HG02763 (cell line): ENCODE results near the gene OR6Y1.

Experiments used
- ATAC-seq: cut with Tn5 transposase; IDR thresholded peaks from one replicate; pipeline ENCODE4 v1.9.1; 2021; ENCODE audit warnings: mild to moderate bottlenecking, moderate library complexity; ENCODE audit not compliant: unreplicated experiment

The OR6Y1 gene

DNA sequence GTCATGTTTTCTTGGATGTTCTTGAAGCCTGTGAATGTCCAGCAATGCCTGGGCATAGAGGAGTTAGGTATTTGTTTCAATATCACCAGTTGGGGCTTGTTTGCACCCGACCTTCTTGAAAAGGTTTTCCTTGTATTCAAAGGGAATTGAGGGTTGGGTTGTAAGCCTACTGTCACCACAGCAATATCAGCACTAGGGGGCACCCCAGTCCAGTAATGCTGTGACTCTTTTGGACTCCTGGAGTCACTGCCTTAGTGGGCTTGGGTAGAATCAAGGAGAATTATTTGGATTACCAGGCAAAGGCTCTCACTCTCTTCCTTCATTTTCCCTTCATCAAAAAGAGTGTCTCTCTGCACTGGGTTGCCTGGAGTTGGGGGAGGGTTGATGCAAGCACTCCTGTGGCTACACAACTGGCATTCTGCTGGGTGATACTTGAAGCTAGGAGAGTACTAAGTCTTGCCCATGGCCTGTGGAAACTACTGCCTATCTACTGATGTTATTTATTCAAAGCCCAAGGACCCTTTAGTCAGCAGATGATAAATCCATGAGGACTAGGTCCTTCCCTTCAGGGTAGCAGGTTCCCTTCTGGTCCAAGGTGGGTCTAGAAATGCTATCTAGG, 47.7 kb downstream of the OR6Y1 start:
- no peak for ATAC-seq

DNA sequence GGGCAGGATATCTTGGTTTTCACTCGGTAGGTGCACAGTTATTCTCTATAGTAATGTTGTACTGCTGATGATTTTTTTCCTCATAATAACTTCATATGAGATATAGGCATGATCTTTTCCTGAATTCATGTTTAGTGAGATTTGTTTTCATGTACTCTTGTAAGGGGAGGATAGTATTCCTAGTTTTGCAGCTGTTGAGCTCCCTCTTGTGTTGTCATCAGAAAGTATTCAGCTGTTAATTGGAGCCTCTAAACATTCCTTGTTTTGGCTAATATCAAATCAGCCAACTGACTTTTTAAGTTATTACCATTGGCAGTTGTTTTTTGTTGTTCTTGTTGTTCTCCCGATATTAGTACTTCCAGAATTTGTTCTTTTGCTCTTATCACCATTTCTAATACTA, 57.8 kb downstream of the OR6Y1 start:
- no peak for ATAC-seq

DNA sequence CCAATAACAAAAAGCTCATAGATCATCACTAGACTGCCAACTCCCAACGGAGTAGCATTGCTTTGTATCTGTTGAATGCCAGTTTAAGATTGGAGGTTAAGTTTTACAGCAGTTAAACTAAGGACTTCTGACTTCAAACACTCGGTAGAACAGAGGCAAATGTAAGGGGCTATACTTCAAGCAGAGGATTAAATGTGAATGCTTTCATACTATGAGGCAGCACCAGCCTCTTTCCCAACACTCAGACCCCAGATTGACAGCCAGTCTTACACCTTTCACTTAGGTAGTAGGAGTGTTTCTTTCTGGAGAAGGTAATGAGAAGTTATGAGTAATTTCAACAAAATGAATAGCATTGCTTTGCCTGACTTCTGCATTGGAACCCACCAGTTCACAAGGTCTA, 59.4 kb downstream of the OR6Y1 start:
- no peak for ATAC-seq
